Esophagus (tissue), 2 donors: Measurements from ENCODE around the gene TNFRSF4. TPM values are rescaled to one million over a fixed set of nuclear protein-coding genes. Genes with fewer than 3 reads are reported as not detected.

Source experiments
- H3K27ac ChIP-seq, 2 donors: one replicate each; pipeline ENCODE4 v1.5.1; 2013; ENCODE audit warnings: low read depth in 2 of 2, mild to moderate bottlenecking in 2 of 2, inconsistent platforms in 1 of 2, low read length in 1 of 2, moderate library complexity in 1 of 2
- H3K27me3 ChIP-seq, 2 donors: one replicate each; pipeline ENCODE4 v1.6.1; 2013; ENCODE audit warnings: low read length in 2 of 2, control low read depth in 1 of 2, mild to moderate bottlenecking in 1 of 2; ENCODE audit not compliant: insufficient read depth in 2 of 2, control insufficient read depth in 1 of 2
- H3K36me3 ChIP-seq, 2 donors: one replicate each; pipeline ENCODE4 v1.6.1; 2013; ENCODE audit warnings: low read length in 1 of 2; ENCODE audit not compliant: control insufficient read depth in 2 of 2, insufficient read depth in 2 of 2
- H3K4me1 ChIP-seq, 2 donors: one replicate each; pipeline ENCODE4 v1.6.1; 2013; ENCODE audit warnings: low read length in 1 of 2; ENCODE audit not compliant: control insufficient read depth in 2 of 2, insufficient read depth in 2 of 2
- H3K4me3 ChIP-seq, 2 donors: one replicate each; pipeline ENCODE4 v1.5.1; 2013; ENCODE audit warnings: low read length in 2 of 2, mild to moderate bottlenecking in 2 of 2, low read depth in 1 of 2, moderate library complexity in 1 of 2
- H3K9me3 ChIP-seq, 2 donors: one replicate each; pipeline ENCODE4 v1.6.1; 2013; ENCODE audit warnings: mild to moderate bottlenecking in 2 of 2, low read depth in 1 of 2, low read length in 1 of 2, moderate library complexity in 1 of 2; ENCODE audit not compliant: control insufficient read depth in 2 of 2, insufficient read depth in 1 of 2
- WGBS, 2 donors: extraction: QIAGEN DNeasy Blood & Tissue Kit; methylation state at CpG; one replicate each; pipeline ENCODE4 v1.1.7; 2013; 5-methylcytosine and 5-hydroxymethylcytosine counted together
- polyA plus RNA-seq, 2 donors: library from polyadenylated mRNA; stranded (reverse); fragments of 200-250 nt; gene quantifications; one replicate each; pipeline ENCODE4 v1.2.3, GENCODE V29; 2013
- donor health status: healthy with polysubstance abuse.
- donor health status: Bipolar disorder and iron deficiency.

Gene TNFRSF4
- polyA plus RNA-seq, 2 donors = 0.73 to 1.1 TPM

DNA sequence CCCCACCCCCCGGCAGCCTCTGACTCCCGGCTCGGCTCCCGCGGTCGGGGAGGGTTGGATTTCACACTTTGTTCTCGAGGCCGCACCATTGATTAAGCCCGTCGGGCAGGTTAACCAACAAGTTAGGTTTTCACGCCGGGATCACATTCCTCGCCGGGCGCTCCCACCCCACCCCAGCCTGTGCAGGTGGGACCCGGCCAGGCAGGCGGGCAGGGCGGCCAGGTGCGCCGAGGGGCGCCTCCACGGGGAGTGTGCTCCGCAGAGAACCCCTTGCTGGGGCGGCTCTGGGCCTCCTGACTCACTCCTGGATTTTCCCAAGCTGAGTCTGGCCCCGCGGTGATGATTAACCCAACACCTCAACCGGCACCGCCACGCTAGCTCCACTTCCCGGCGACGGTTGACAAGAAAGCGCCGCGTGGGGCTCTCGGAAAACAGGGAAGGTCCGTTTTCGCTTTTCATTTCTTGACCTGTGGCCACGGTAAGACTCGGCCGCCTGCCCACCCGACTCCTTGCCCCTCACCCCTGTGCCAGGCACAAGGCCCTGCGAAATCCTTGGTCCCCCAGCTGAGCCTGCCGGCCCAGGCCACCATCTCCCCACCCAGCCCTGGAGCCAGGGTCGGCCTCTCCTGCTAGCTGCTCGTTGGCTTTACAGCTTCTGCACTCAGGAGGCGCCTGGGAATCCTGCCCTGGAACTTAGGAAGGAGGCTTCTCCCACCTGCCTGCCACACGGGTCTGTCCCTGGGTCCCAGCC lies 49.1 kb downstream of the TNFRSF4 start:
- Histone ChIP-seq H3K27ac (peak overlapping the region; percentile 95 to 97), H3K4me1 (peaks cover 4 to 19% of the 10 kb centered on the region in 2 donors), H3K4me3 (peak overlapping the region; percentile 65 to 84), H3K27me3 (no peaks in the 10 kb centered on the region), H3K9me3 (no peaks in the 10 kb centered on the region), H3K36me3 (peaks cover 0 to 15% of the 10 kb centered on the region in 2 donors)
- 36 to 40% methylated on average over 47 to 48 of the region's 48 CpGs for WGBS, 2 donors

DNA sequence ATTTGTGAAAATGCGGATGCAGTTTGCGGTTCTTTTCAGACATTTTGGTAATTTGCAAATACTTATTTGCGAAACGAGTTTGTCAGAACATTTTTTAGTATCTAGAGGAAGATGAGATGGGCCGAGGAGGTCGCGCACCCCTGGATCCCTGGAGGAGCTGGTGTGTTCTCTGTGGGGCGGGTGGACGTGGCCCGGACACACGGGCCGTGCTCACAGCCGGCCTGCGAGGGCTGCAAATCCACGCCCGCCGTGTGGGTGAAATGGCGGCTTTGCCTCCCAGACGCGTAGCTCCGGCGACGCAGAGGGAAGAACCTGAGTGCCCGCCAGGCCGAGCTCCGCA lies 49.6 kb downstream of the TNFRSF4 start:
- WGBS, 2 donors = 37 to 45% methylated on average over 25 to 26 of the region's 26 CpGs
- Histone ChIP-seq H3K4me3 (peak overlapping the region; percentile 65 to 84), H3K9me3 (no peaks in the 10 kb centered on the region), H3K4me1 (peaks cover 4 to 16% of the 10 kb centered on the region in 2 donors), H3K27me3 (no peaks in the 10 kb centered on the region), H3K27ac (peak overlapping the region; percentile 95 to 97), H3K36me3 (peaks cover 0 to 10% of the 10 kb centered on the region in 2 donors)

DNA sequence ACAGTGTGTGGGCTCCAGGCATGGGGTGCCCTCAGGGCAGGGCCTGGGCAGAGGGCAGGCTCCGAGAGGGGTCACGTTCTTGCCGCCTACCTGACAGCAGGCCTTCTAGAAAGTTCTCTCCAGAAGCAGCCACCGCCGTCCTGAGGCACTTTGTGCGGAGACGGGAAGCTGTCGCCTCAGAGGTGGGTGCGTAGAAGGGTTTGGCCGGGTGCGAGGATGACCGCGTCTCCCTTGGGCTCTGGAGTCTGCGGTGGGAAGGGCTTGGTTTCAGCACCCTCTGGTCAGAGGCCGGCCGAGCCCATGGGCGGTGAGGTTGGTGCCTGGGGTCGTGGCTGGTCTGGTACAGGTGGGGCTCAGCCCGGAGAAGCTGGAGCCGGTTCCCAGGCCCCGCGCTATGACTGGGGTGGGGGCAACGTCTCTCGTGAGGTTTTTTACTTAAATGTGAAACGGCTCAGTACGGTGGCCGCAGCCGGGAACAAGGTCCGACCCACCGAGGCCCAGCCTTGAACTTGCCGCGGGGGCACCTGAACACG lies 50.3 kb downstream of the TNFRSF4 start:
- Histone ChIP-seq H3K27ac (peak overlapping the region; percentile 95 to 97), H3K36me3 (peaks cover 0 to 10% of the 10 kb centered on the region in 2 donors), H3K9me3 (no peaks in the 10 kb centered on the region), H3K4me1 (peaks cover 4 to 20% of the 10 kb centered on the region in 2 donors), H3K4me3 (peak overlapping the region; percentile 65 to 84), H3K27me3 (no peaks in the 10 kb centered on the region)
- 37 to 57% methylated on average over 32 to 33 of the region's 33 CpGs for WGBS, 2 donors

DNA sequence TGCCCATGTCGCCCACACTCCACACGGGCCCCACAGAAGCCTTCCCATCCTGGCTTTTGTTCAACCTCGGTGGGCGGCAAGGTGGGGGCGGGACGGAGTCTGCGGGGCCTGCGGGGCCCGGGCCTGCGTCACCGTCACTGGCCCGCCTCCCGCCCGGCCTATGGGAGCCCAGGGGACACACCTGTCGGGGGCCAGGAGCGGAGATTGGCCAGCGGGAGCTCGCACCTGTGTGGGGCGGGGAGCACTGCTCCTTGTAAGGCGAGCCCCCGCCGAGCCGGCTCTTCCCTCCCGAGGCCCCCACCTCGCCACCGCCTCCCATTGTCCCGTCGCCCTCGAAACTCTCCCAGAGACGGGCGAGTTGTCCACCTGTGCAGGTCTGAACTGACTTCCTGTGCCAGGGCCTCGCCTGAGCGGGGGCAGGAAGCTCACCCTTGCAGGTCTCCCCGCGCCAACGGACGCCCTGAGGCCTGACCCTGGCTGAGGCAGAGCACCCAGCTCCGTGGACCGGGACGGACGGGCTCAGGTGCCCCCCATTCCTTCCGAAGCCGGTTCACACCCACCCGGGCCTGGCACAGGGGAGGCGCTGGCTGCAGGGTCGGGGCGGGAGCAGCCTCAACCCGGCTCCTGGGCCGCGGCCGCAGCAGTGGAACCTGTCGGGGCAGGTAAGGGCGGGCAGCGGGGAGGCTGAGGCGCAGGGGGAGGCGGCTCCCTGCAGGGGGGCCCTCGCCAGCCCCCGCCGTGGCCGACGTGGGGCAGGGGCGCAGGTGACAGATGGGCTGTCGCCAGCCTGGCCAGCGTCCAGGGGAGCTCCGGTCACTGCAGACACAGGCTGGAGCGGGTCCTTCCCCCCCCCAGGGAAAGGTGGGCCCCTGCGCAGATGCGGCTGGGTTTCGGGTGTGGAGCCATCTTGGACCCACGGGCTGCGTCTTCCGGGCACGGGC lies 51.1 kb downstream of the TNFRSF4 start:
- 33 to 43% methylated on average over 57 to 73 of the region's 73 CpGs for WGBS, 2 donors
- peak overlapping the region; percentile 95 to 97 for H3K27ac ChIP-seq
- no peaks in the 10 kb centered on the region for H3K9me3 ChIP-seq
- H3K36me3 ChIP-seq = peaks cover 0 to 7% of the 10 kb centered on the region in 2 donors
- H3K27me3 ChIP-seq = no peaks in the 10 kb centered on the region
- H3K4me3 ChIP-seq = peak overlapping the region; percentile 65 to 84
- H3K4me1 ChIP-seq = peaks cover 4 to 27% of the 10 kb centered on the region in 2 donors

DNA sequence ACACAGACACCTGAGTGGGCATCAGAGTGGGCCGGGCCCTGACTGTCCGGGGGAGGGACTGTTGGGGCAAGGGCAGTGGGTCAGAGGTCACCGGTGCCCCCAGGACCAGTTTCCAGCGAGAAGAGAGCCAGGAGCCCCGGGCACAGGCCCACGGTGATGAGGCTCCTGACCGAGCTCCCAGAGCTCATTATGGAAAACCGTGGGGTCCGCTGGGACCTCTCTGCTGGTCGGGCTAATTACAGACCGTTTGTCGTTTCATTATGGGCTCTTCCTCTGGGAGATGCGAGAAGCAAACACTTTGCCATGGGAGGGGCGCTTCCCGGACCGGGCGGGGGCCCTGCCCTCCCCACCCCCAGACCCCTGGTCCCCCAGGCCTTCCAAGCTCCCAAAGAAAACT lies 52.3 kb downstream of the TNFRSF4 start:
- Histone ChIP-seq H3K27ac (no peak overlapping the region), H3K9me3 (no peaks in the 10 kb centered on the region), H3K4me3 (no peak overlapping the region), H3K4me1 (peaks cover 2 to 19% of the 10 kb centered on the region in 2 donors), H3K36me3 (peaks cover 0 to 5% of the 10 kb centered on the region in 2 donors), H3K27me3 (no peaks in the 10 kb centered on the region)
- 67 to 69% methylated on average over 17 of the region's 17 CpGs for WGBS, 2 donors

Other genes with a start within 250 kb of the TNFRSF4 start
- gene PLEKHN1, start 247.7 kb downstream of the TNFRSF4 start, polyA plus RNA-seq = 10 to 100 TPM; 35.6 to 74.7 TPM
- gene PERM1, start 232.1 kb downstream of the TNFRSF4 start, polyA plus RNA-seq = 1 to 10 TPM in 1 of 2 donors, under 1 TPM in 1; 0.47 to 3.4 TPM
- 10 to 100 TPM; 15.1 to 20.2 TPM for gene HES4, start 214.1 kb downstream of the TNFRSF4 start, polyA plus RNA-seq
- gene ISG15, start 200.7 kb downstream of the TNFRSF4 start, polyA plus RNA-seq = 10 to 100 TPM; 17.8 to 40.7 TPM
- gene AGRN, start 194.0 kb downstream of the TNFRSF4 start, polyA plus RNA-seq = 10 to 100 TPM; 17.0 to 40.6 TPM
- gene RNF223, start 139.8 kb downstream of the TNFRSF4 start, polyA plus RNA-seq = 10 to 100 TPM; 28.2 to 44.2 TPM
- 10 to 100 TPM; 13.0 to 27.5 TPM for gene C1orf159, start 98.1 kb downstream of the TNFRSF4 start, polyA plus RNA-seq
- gene TTLL10, start 40.3 kb downstream of the TNFRSF4 start, polyA plus RNA-seq = under 1 TPM; 0.28 to 0.43 TPM
- 1 to 10 TPM; 1.9 to 4.3 TPM for gene TNFRSF18, start 7.6 kb downstream of the TNFRSF4 start, polyA plus RNA-seq
- 10 to 100 TPM; 43.9 to 68.0 TPM for gene SDF4, start 17.8 kb upstream of the TNFRSF4 start, polyA plus RNA-seq
- gene B3GALT6, start 18.1 kb upstream of the TNFRSF4 start, polyA plus RNA-seq = 1 to 10 TPM; 4.5 to 6.7 TPM
- gene C1QTNF12, start 32.6 kb upstream of the TNFRSF4 start, polyA plus RNA-seq = 1 to 10 TPM; 1.6 to 3.0 TPM
- 10 to 100 TPM; 38.2 to 40.9 TPM for gene UBE2J2, start 59.7 kb upstream of the TNFRSF4 start, polyA plus RNA-seq
- gene SCNN1D, start 66.3 kb upstream of the TNFRSF4 start, polyA plus RNA-seq = 1 to 10 TPM; 2.8 to 9.9 TPM
- gene ACAP3, start 93.8 kb upstream of the TNFRSF4 start, polyA plus RNA-seq = 100 to 1,000 TPM in 1 of 2 donors, 10 to 100 TPM in 1; 47.7 to 120 TPM
- gene PUSL1, start 94.4 kb upstream of the TNFRSF4 start, polyA plus RNA-seq = 10 to 100 TPM; 24.4 to 24.8 TPM
- gene INTS11, start 110.5 kb upstream of the TNFRSF4 start, polyA plus RNA-seq = 100 to 1,000 TPM in 1 of 2 donors, 10 to 100 TPM in 1; 74.1 to 127 TPM
- gene CPTP, start 110.6 kb upstream of the TNFRSF4 start, polyA plus RNA-seq = 10 to 100 TPM; 38.3 to 73.1 TPM
- 1 to 10 TPM in 1 of 2 donors, under 1 TPM in 1; 0.28 to 1.9 TPM for gene TAS1R3, start 117.1 kb upstream of the TNFRSF4 start, polyA plus RNA-seq
- gene DVL1, start 135.3 kb upstream of the TNFRSF4 start, polyA plus RNA-seq = 100 to 1,000 TPM in 1 of 2 donors, 10 to 100 TPM in 1; 57.5 to 107 TPM
- 10 to 100 TPM in 1 of 2 donors, 1 to 10 TPM in 1; 7.5 to 14.7 TPM for gene MXRA8, start 144.4 kb upstream of the TNFRSF4 start, polyA plus RNA-seq
- 100 to 1,000 TPM; 155 to 158 TPM for gene AURKAIP1, start 161.1 kb upstream of the TNFRSF4 start, polyA plus RNA-seq
- 100 to 1,000 TPM in 1 of 2 donors, 10 to 100 TPM in 1; 97.9 to 210 TPM for gene CCNL2, start 185.2 kb upstream of the TNFRSF4 start, polyA plus RNA-seq
- gene MRPL20, start 193.1 kb upstream of the TNFRSF4 start, polyA plus RNA-seq = 100 to 1,000 TPM in 1 of 2 donors, 10 to 100 TPM in 1; 59.1 to 148 TPM
- 10 to 100 TPM; 10.6 to 12.4 TPM for gene ANKRD65, start 207.1 kb upstream of the TNFRSF4 start, polyA plus RNA-seq
- gene VWA1, start 221.5 kb upstream of the TNFRSF4 start, polyA plus RNA-seq = 10 to 100 TPM; 21.0 to 21.4 TPM
- gene ATAD3C, start 235.5 kb upstream of the TNFRSF4 start, polyA plus RNA-seq = 1 to 10 TPM; 1.8 to 2.1 TPM